Suprapubic skin (tissue), 4 donors: ENCODE data around the gene PDE4D. TPM values are rescaled to one million over a fixed set of nuclear protein-coding genes. Genes with fewer than 3 reads are reported as not detected.

Experiments used
- DNase-seq, 2 donors: peaks; one replicate each; pipeline ENCODE4 v3.0.0-alpha.2; 2019; ENCODE audit warnings: low spot score in 2 of 2
- H3K27ac ChIP-seq: fragments of 200-600 bp; sonication (generic); one replicate; pipeline ENCODE4 v1.5.1; 2019
- H3K27me3 ChIP-seq: fragments of 200-600 bp; sonication (generic); one replicate; pipeline ENCODE4 v1.5.1; 2019
- H3K36me3 ChIP-seq: fragments of 200-600 bp; sonication (generic); one replicate; pipeline ENCODE4 v1.5.1; 2019
- H3K4me1 ChIP-seq: fragments of 200-600 bp; sonication (generic); one replicate; pipeline ENCODE4 v1.5.1; 2019
- H3K4me3 ChIP-seq: fragments of 200-600 bp; sonication (generic); one replicate; pipeline ENCODE4 v1.5.1; 2019; ENCODE audit warnings: mild to moderate bottlenecking
- H3K9me3 ChIP-seq: fragments of 200-600 bp; sonication (generic); one replicate; pipeline ENCODE4 v1.5.1; 2019
- CTCF ChIP-seq, 2 donors: fragments of 200-600 bp in 1 of 2; fragments of 450-650 bp in 1 of 2; sonication (generic) in 1 of 2; IDR thresholded peaks; one replicate each; pipeline ENCODE4 v1.5.1; 2016 to 2019; ENCODE audit warnings: antibody characterized with exemption in 2 of 2, mild to moderate bottlenecking in 1 of 2, moderate library complexity in 1 of 2
- EP300 ChIP-seq: sonication (generic); formaldehyde crosslinking; IDR thresholded peaks from one replicate; pipeline ENCODE4 v1.6.1; 2017; ENCODE audit warnings: antibody characterized with exemption
- POLR2A ChIP-seq, 2 donors: fragments of 450-650 bp; IDR thresholded peaks; one replicate each; pipeline ENCODE4 v1.6.1; 2017; ENCODE audit warnings: antibody characterized with exemption in 2 of 2, mild to moderate bottlenecking in 2 of 2, moderate library complexity in 2 of 2
- POLR2AphosphoS5 ChIP-seq, 3 donors: sonication (generic); formaldehyde crosslinking; IDR thresholded peaks; one replicate each; pipeline ENCODE4 v1.6.1; 2017; ENCODE audit warnings: antibody characterized with exemption in 3 of 3
- WGBS: methylation state at CpG from one replicate; pipeline ENCODE4 v1.1.5; 2018; 5-methylcytosine and 5-hydroxymethylcytosine counted together
- total RNA-seq, 4 donors: library from RNA; depleted of rRNA; stranded (reverse); fragments of >200 nt; gene quantifications; one replicate each; pipeline ENCODE4 v1.1.0, GENCODE V29; 2016

The PDE4D gene
- total RNA-seq, 4 donors from 2014 or later, result 26.8 to 57.2 (median 29.9) TPM

GRCh38 chr5:58923355-58923754 is 970.2 kb downstream of the PDE4D start:
- WGBS, result 82% methylated on average over 2 of the region's 2 CpGs
- TF ChIP-seq POLR2AphosphoS5 (IDR thresholded peaks at IDR 0.05) (no peak), CTCF (IDR thresholded peaks at IDR 0.05) (no peak), POLR2A (IDR thresholded peaks at IDR 0.05) (no peak), EP300 (no peak)
- H3K4me3 ChIP-seq, result no peak overlapping the region
- peak overlapping the region; percentile 35 for H3K27ac ChIP-seq
- peaks cover 37% of the 10 kb centered on the region for H3K4me1 ChIP-seq
- no peak for DNase-seq
- H3K9me3 ChIP-seq, result no peaks in the 10 kb centered on the region
- no peaks in the 10 kb centered on the region for H3K27me3 ChIP-seq
- H3K36me3 ChIP-seq, result no peaks in the 10 kb centered on the region

DNA sequence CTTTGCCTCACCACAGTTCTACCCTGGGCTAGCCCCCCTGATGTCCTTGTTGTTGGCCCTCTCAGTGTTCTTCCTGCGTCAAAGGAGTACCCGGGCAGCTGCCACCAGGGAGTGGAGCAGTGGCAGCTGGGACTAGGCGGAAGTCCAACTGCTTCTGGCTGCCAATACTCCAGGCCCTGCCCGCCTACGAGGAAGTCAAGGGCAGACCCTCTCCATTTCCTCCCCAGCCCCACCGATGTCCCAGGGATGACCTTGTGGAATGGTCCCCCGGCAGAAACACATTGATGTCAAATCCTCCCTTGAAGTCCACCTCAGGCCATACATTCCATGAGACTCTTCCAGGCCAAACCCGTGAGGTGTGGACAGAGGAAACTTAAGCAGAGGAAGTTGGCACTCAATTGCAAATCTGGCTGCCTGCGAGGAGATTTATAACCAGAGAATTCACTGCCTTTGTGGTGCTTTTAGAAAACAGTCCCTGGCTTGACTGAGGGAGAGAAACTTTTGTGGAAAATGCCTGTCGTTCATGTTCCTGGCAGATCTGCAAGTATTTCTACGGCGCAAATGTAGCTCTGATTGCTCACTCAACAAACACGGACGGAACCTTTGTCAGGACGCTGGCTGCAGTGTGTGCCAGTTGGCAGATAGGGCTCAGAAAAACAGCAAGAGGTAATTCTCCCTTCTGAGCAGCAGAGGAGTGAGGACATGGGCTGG is 970.9 kb downstream of the PDE4D start:
- Histone ChIP-seq H3K27me3 (no peaks in the 10 kb centered on the region), H3K9me3 (no peaks in the 10 kb centered on the region), H3K27ac (peak overlapping the region; percentile 71), H3K36me3 (no peaks in the 10 kb centered on the region), H3K4me1 (peaks cover 37% of the 10 kb centered on the region), H3K4me3 (no peak overlapping the region)
- TF ChIP-seq EP300 (no peak), POLR2AphosphoS5 (IDR thresholded peaks at IDR 0.05) (peak in 2 of 3 donors; percentile 5 to 15)
- DNase-seq, result peak; percentile 82 to 84
- 31% methylated on average over 12 of the region's 15 CpGs for WGBS

DNA sequence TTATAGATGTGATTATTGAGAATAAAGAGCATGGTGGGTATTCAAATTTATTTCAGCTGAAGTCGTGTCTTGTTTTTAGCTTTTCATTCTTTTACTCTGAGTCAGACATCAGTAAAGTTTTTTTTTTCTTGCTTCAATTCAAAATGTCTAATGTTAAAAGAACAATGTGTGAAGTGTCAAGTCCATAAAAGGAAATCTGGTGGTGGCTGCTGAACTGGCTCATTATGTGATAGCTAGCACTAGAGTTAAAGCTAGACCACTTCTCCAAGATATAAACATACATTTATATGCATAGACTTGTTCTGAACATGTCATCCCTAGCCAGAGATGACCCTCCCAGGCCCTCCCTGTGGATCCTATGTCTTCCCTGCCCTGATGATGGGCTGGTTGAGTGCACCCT is 972.4 kb downstream of the PDE4D start:
- no peaks in the 10 kb centered on the region for H3K9me3 ChIP-seq
- peaks cover 32% of the 10 kb centered on the region for H3K4me1 ChIP-seq
- no peak overlapping the region for H3K4me3 ChIP-seq
- WGBS, result 30% methylated on average over 1 of the region's 1 CpG
- H3K27me3 ChIP-seq, result no peaks in the 10 kb centered on the region
- H3K36me3 ChIP-seq, result no peaks in the 10 kb centered on the region
- TF ChIP-seq EP300 (no peak), CTCF (IDR thresholded peaks at IDR 0.05) (no peak), POLR2A (IDR thresholded peaks at IDR 0.05) (no peak), POLR2AphosphoS5 (IDR thresholded peaks at IDR 0.05) (no peak)
- DNase-seq, result no peak
- peak overlapping the region; percentile 71 for H3K27ac ChIP-seq

DNA sequence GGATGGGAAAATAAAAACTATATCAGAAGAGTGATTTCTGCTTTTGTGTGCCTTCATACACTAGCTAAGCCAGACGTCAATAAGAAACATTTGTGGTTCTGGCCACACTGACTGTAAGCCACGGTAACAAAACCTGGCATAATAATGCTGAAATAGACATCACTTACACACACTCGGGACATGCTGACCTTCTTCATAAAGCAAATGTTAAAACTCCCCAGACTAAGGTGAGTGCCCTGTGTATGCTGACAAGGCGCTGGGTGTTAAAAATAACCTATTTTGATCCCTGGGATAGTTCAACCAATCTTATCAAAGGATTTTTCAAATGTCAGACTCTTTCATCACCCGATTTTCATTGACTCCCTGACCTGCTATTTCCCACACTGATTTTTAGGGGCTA is 973.7 kb downstream of the PDE4D start:
- no peak for TF ChIP-seq POLR2AphosphoS5 (IDR thresholded peaks at IDR 0.05)
- TF ChIP-seq CTCF (IDR thresholded peaks at IDR 0.05), result no peak
- no peak for TF ChIP-seq POLR2A (IDR thresholded peaks at IDR 0.05)
- no peak for TF ChIP-seq EP300
- DNase-seq, result no peak
- Histone ChIP-seq H3K9me3 (no peaks in the 10 kb centered on the region), H3K4me3 (no peak overlapping the region), H3K27ac (no peak overlapping the region), H3K4me1 (peaks cover 25% of the 10 kb centered on the region), H3K27me3 (no peaks in the 10 kb centered on the region), H3K36me3 (no peaks in the 10 kb centered on the region)
- WGBS, result 77% methylated on average over 5 of the region's 5 CpGs
